Measurements from ENCODE around the gene RAB3C. TPM values are rescaled to one million over a fixed set of nuclear protein-coding genes. Genes with fewer than 3 reads are reported as not detected.

Gene RAB3C
- total RNA-seq, 1 experiment from 2014 or later, result 13.3 TPM

DNA sequence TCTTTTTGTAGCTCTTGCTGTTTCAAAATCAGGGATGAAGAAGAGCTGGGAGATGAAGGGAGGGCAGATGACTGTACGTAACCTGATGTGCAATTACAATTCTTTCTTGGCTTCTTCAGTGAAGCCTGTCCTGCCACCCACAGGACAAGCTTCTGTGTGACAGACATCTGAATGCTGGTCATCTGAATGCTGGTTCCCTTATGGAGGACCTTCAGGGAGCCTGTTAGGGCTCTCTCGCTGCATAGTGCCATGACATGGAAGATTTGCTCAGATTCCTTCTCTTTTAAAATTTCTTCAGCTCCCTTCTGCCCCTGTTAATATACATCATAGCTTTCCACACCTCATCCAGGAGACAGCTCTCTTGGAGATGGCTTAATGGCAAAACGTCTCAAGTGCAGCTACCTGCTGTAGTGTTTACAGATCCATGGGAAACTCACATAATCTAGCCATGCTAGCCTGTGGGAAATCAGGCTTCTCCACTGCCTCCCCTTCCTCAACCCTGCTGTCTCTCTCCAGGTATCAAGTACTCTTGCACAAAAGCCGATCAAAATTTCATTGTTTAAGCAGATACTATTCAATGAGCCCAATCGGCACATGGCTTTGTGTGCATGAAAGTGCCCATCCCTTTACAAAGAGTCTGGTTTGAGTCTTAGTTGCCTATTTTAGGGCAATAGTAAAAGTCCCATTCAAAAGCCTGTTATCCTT, 134.6 kb downstream of the RAB3C start (continued):
- TF ChIP-seq, protein P1, sequence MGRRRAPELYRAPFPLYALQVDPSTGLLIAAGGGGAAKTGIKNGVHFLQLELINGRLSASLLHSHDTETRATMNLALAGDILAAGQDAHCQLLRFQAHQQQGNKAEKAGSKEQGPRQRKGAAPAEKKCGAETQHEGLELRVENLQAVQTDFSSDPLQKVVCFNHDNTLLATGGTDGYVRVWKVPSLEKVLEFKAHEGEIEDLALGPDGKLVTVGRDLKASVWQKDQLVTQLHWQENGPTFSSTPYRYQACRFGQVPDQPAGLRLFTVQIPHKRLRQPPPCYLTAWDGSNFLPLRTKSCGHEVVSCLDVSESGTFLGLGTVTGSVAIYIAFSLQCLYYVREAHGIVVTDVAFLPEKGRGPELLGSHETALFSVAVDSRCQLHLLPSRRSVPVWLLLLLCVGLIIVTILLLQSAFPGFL (CRISPR knock-in tag; IDR thresholded peaks at IDR 0.05; ENCODE audit: borderline replicate concordance), result no peak
- TF ChIP-seq PRRX2 (CRISPR knock-in tag; IDR thresholded peaks at IDR 0.05), result no peak
- no peak for TF ChIP-seq ZNF317 (CRISPR knock-in tag; IDR thresholded peaks at IDR 0.05; ENCODE audit: borderline replicate concordance, low read depth)
- no peak for TF ChIP-seq JAZF1 (CRISPR knock-in tag; IDR thresholded peaks at IDR 0.05)
- 0 out of 2 replicates have a peak, but pooled peaks have one; percentile 25 for TF ChIP-seq FOXK1 (CRISPR knock-in tag; IDR thresholded peaks at IDR 0.05)

DNA sequence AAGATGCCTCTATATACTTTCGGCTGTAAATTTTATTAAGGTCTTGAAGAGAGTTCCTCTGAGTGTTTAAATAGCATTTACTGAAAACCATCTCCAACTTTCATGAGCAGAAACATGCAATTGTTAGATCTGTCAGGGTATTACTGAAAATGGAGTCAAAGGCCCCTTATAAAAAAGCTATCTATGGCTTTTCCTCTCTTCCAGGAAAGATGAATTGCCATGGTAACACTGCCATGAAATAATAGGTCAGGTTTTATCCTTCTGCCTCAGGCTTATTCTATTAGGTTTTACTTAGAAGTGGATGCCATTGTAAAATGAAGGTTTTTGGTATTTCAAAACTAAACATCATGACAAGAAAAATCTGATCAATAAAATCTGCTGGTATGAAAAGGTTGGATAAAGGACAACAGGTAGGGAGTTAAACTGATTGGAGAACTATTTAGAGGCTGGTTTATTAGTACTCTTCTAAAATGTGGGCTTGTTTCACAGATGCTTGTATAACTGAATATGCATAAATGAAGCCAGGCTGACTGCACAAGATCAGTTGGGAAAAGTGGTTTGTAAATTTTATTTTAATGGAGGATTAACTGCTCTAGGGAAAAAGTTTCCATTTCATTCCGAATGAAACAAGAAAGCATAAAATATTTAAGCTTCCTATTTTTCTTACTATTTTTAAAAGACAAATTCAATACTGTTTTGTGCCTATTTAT, 135.5 kb downstream of the RAB3C start:
- Mint-ChIP-seq H3K4me3 (no peak overlapping the region), H3K4me1 (peaks cover 57% of the 10 kb centered on the region), H3K27ac (no peak overlapping the region), H3K9me3 (peaks cover 8% of the 10 kb centered on the region), H3K36me3 (peaks cover 8% of the 10 kb centered on the region), H3K27me3 (ENCODE audit: low read depth) (peaks cover 5% of the 10 kb centered on the region)
- CTCF ChIA-PET, result no interaction called here
- no peak for TF ChIP-seq MYBL2 (CRISPR knock-in tag; IDR thresholded peaks at IDR 0.05)
- TF ChIP-seq IRF2 (CRISPR knock-in tag; IDR thresholded peaks at IDR 0.05; ENCODE audit: borderline replicate concordance, low read depth), result no peak
- no peak for TF ChIP-seq ZNF671 (CRISPR knock-in tag; IDR thresholded peaks at IDR 0.05)
- TF ChIP-seq ZNF396 (CRISPR knock-in tag; IDR thresholded peaks at IDR 0.05; ENCODE audit: borderline replicate concordance), result no peak
- TF ChIP-seq NR2C2 (CRISPR knock-in tag; IDR thresholded peaks at IDR 0.05), result no peak
- TF ChIP-seq, protein P2, sequence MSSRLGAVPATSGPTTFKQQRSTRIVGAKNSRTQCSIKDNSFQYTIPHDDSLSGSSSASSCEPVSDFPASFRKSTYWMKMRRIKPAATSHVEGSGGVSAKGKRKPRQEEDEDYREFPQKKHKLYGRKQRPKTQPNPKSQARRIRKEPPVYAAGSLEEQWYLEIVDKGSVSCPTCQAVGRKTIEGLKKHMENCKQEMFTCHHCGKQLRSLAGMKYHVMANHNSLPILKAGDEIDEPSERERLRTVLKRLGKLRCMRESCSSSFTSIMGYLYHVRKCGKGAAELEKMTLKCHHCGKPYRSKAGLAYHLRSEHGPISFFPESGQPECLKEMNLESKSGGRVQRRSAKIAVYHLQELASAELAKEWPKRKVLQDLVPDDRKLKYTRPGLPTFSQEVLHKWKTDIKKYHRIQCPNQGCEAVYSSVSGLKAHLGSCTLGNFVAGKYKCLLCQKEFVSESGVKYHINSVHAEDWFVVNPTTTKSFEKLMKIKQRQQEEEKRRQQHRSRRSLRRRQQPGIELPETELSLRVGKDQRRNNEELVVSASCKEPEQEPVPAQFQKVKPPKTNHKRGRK (CRISPR knock-in tag; IDR thresholded peaks at IDR 0.05; ENCODE audit: borderline replicate concordance), result no peak
- TF ChIP-seq ZNF219 (CRISPR knock-in tag; IDR thresholded peaks at IDR 0.05; ENCODE audit: borderline replicate concordance), result no peak
- TF ChIP-seq KAT7 (CRISPR knock-in tag; IDR thresholded peaks at IDR 0.05; ENCODE audit: borderline replicate concordance), result no peak
- TF ChIP-seq HMGA2 (CRISPR knock-in tag; IDR thresholded peaks at IDR 0.05), result no peak
- TF ChIP-seq, protein P3, sequence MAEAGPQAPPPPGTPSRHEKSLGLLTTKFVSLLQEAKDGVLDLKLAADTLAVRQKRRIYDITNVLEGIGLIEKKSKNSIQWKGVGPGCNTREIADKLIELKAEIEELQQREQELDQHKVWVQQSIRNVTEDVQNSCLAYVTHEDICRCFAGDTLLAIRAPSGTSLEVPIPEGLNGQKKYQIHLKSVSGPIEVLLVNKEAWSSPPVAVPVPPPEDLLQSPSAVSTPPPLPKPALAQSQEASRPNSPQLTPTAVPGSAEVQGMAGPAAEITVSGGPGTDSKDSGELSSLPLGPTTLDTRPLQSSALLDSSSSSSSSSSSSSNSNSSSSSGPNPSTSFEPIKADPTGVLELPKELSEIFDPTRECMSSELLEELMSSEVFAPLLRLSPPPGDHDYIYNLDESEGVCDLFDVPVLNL (CRISPR knock-in tag; IDR thresholded peaks at IDR 0.05; ENCODE audit: borderline replicate concordance, low read depth), result no peak
- TF ChIP-seq, protein P4, sequence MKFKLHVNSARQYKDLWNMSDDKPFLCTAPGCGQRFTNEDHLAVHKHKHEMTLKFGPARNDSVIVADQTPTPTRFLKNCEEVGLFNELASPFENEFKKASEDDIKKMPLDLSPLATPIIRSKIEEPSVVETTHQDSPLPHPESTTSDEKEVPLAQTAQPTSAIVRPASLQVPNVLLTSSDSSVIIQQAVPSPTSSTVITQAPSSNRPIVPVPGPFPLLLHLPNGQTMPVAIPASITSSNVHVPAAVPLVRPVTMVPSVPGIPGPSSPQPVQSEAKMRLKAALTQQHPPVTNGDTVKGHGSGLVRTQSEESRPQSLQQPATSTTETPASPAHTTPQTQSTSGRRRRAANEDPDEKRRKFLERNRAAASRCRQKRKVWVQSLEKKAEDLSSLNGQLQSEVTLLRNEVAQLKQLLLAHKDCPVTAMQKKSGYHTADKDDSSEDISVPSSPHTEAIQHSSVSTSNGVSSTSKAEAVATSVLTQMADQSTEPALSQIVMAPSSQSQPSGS (CRISPR knock-in tag; IDR thresholded peaks at IDR 0.05; ENCODE audit: borderline replicate concordance, low read depth), result no peak
- POLR2A ChIA-PET, result no interaction called here
- no peak for ATAC-seq
- DNase-seq (ENCODE audit: low spot score), result no peak

DNA sequence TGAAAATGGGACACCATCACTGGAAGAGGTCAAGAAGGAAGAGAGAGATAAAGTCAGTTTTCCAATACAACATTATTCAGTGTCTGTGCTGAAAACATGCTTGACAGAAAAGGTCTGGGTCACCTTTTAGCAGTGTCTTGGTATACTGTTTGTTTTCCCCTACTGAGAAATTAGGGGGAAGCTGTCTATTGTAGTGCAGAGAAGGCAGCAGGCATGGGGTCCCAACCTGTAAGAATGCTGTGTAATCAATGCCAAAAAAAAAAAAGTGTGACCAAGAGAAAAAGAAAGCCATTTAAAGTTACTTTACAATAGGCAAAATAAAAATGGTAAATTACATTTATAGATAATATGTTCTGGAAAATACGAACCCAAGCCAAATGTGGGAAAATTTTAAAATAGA, 139.3 kb downstream of the RAB3C start:
- TF ChIP-seq ZNF423 (CRISPR knock-in tag; IDR thresholded peaks at IDR 0.05), result peak; percentile 48; the same call in 1 of the 2 replicates
- no peak for TF ChIP-seq IRF2 (CRISPR knock-in tag; IDR thresholded peaks at IDR 0.05; ENCODE audit: borderline replicate concordance, low read depth)
- no peak overlapping the region for H3K27ac Mint-ChIP-seq
- peaks cover 24% of the 10 kb centered on the region for H3K36me3 Mint-ChIP-seq
- no peak for DNase-seq (ENCODE audit: low spot score)
- ChIA-PET CTCF (interaction anchor here (0.6 kb wide), 1 partner anchor 484 kb away, joined by 3 read pairs; no protein-coding TSS in a partner anchor), POLR2A (no interaction called here)
- peaks cover 48% of the 10 kb centered on the region for H3K4me1 Mint-ChIP-seq
- 0 out of 2 replicates have a peak overlapping the region, but pooled peaks have one; percentile 17 for H3K4me3 Mint-ChIP-seq
- peaks cover 30% of the 10 kb centered on the region for H3K9me3 Mint-ChIP-seq
- peak; percentile 73 for ATAC-seq
- peaks cover 8% of the 10 kb centered on the region for H3K27me3 Mint-ChIP-seq (ENCODE audit: low read depth)
